HG02885 (cell line): Measurements from ENCODE around the gene CRTC1.

Experiments
- ATAC-seq: cut with Tn5 transposase; IDR thresholded peaks from one replicate; pipeline ENCODE4 v1.9.1; 2021; ENCODE audit warnings: mild to moderate bottlenecking; ENCODE audit not compliant: unreplicated experiment, poor library complexity

Gene CRTC1

DNA sequence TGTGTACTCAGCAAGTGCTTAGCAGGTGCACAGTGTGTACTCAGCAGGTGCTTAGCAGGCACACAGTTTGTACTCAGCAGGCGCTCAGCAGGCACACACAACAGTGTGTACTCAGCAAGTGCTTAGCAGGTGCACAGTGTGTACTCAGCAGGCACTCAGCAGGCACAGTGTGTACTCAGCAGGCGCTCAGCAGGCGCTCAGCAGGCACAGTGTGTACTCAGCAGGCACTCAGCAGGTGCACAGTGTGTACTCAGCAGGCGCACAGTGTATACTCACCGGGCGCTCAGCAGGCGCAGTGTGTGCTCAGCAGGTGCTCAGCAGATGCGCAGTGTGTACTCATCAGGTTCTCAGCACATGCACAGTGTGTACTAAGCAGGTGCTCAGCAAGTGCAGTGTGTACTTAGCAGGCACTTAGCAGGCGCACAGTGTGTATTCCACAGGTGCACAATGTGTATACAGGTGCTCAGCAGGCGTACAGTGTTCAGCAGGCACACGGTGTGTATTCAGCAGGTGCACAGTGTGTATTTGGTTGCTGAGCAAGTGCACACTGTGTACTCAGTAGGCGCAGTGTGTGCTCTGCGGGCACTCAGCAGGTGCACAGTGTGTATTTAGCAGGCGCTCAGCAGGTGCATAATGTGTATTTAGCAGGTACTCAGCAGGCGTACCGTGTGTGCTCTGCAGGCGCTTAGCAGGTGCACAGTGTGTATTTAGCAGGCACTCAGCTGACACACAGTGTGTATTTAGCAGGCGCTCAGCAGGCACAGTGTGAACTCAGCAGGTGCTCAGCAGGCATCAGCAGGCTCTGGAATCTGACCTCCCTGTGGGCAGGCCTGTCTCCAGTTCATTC is 15.1 kb downstream of the CRTC1 start:
- ATAC-seq, result no peak

DNA sequence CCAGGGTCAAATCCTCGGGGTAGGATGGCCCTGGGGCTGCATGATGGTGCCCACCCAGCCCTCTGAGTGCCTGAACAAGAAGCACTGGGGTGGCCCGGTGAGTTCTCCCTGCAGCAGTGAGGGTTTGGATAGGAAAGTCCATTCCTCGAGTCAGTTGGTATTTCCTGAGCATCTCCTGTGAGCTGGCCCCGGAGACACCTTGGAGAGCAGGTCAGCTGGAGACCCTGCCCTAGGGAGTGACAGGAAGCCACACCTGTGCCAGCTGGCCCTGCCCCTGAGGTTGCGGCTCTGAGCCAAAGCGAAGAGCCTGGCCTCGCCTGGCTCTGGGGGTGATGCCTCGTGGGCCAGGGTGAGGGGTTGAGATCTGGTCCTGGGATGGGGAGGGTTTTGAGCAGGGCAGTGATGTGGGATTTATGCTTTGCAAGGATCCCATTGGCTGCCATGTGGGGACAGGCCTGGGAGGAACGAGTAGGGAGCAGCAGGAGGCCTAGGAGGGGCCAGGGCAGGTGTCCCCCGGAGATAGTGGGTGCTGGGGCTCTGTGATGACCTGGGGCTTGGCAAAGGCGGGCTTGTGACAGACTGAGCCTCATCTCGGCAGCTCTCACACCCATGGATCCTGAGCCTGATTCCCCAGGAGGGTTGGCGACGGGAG is 16.0 kb downstream of the CRTC1 start:
- no peak for ATAC-seq

DNA sequence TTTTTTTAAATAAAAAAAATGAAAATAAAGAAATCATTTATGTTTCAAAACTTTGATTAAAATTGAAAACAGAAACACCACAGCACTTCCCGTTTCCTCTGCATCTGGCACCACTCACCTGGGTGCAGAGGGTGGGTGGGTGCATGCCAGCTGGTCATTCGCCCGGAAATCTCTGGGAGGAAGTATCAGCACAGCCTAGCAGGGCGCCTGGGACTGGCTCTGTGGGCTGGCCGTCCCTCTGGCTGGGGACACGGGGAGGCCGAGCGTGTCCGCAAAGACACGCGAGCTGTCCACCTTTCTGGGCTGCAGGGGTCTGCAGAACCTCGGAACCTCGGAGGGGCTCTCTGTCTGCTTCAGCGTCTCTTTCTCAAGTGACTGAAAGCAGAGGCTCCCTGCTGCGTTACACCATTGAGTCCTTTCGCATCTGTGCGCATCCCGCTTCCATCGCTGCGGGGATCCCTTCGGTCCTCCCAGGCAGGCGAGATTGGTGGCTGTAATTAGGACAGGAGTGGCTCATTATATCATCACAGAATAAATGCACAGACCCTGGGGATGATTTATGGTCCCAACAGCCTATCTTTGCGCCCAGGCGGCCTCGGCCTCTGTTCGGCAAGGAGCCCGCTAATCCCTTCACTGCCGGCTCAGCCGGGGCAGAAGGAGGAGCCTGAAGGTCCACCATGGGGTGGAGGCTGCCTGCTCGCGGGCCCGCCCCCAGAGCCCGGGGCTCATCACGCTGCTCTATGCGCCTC is 17.2 kb downstream of the CRTC1 start:
- peak; percentile 77 for ATAC-seq

DNA sequence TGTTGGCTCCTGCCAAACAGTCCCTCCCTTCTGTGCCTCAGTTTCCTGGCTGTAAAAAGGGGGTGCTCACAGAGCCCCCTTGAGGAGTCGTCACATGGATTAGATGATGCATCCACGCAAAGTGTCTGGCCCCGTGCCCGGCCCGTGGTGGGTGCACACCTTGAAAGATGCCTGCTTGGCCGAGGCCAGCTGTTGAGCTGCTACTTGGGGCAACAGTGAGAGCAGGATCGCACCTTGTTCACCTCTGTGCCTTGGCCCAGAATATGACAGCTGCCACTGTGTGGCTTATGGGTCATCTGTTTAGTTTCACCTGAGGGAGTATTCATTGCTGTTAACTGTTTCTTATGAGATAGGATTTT is 17.7 kb downstream of the CRTC1 start:
- ATAC-seq, result peak; percentile 19

DNA sequence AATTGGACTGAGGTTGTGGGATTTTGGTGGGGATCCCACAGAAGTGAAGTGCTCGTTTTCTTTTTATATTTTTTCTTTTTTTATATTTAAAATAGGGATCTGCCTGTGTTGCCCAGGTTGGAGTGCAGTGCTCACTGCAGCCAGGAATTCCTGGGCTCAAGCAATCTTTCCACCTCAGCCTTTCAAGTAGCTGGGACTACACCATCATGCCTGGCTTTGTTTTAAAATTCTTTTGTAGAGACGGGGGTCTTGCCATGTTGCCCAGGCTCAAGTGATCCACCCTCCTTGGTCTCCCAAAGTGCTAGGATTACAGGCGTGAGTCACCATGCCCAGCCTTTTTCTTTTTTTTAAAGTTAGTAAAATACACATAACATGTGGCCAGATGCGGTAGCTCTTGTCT is 20.6 kb downstream of the CRTC1 start:
- no peak for ATAC-seq

- no peak for ATAC-seq
These were observed 21.5 kb downstream of the CRTC1 start for GRCh38 chr19:18704971-18705370.

GRCh38 chr19:18708452-18709231 is 25.2 kb downstream of the CRTC1 start:
- no peak for ATAC-seq

DNA sequence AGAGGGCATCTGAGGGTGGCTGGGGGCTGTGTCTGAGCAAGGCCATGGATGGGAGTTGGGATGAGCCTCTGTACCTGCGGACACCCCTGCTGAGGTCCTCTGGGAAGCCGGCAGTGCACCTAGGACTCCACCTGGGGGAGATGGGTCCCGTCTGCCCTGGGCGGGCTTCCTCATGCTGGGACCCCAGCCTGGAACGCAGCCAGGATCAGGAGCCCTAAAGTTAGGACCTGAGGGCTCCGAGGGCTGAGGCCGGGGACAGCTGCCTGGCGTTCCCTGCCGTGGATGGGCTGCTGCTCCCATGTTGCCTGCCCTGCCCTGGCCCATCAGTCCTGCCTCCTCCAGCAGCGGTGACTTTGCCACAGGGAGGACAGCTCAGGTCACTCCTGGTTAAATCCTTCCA is 26.1 kb downstream of the CRTC1 start:
- ATAC-seq, result no peak

DNA sequence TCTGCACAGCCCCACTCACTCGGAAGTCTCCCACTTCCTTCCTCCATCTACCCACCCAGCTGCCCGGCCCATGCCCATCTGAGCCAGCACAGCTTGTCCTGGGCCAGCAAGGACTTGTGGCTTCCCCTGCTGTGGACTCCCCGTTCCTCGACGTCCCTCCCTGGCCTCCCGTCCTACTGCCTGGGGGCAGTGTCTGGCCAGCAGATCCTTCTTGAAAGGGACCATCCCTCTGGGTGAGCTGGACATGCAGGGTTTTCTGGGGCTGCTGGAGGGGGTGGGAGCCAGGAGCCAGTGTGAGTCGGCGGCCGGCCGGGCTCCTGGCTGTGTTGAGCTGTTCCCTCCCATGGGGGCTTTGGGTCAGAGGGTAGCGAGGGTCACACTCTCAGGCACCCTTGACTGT is 26.7 kb downstream of the CRTC1 start:
- ATAC-seq, result no peak

- ATAC-seq, result no peak
These were observed 27.7 kb downstream of the CRTC1 start for GRCh38 chr19:18710996-18711751.

DNA sequence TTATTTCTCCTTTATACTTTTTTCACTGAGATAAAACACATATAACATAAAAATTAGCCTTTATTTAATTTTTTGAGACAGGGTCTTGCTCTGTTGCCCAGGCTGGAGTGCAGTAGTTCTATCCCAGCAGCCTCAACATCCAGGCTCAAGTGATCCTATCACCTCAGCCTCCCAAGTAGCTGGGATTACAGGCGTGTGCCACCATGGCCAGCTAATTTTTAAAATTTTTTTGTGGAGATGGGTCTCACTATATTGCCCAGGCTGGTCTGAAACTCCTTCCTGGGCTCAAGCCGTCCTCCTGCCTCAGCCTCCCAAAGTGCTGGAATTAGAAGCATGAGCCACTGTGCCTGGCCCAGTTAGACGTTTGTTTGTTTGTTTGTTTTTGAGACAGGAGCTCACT is 28.4 kb downstream of the CRTC1 start:
- no peak for ATAC-seq

DNA sequence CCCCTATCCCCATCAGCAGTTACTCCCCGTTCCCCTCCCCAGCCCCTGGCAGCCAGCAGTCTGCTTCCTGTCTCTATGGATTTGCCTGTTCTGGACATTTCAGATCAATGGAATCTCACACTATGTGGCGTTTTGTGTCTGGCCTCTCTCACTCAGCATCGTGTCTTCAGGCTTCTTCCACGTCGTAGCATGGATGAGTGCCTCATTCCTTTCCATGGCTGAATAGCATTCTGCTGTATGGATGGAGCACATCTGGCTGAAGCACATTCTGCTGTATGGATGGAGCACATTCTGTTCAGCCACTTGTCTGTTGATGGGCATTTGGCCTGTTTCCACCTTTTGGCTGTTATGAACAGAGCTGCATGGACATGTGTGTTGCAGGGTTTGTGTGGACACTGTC is 29.5 kb downstream of the CRTC1 start:
- no peak for ATAC-seq

- no peak for ATAC-seq
These were observed 30.2 kb downstream of the CRTC1 start for GRCh38 chr19:18713550-18714117.

- no peak for ATAC-seq
These were observed 31.9 kb downstream of the CRTC1 start for GRCh38 chr19:18715416-18715815.

- no peak for ATAC-seq
These were observed 33.4 kb downstream of the CRTC1 start for GRCh38 chr19:18716857-18717256.

- no peak for ATAC-seq
These were observed 34.1 kb downstream of the CRTC1 start for GRCh38 chr19:18717601-18718000.

DNA sequence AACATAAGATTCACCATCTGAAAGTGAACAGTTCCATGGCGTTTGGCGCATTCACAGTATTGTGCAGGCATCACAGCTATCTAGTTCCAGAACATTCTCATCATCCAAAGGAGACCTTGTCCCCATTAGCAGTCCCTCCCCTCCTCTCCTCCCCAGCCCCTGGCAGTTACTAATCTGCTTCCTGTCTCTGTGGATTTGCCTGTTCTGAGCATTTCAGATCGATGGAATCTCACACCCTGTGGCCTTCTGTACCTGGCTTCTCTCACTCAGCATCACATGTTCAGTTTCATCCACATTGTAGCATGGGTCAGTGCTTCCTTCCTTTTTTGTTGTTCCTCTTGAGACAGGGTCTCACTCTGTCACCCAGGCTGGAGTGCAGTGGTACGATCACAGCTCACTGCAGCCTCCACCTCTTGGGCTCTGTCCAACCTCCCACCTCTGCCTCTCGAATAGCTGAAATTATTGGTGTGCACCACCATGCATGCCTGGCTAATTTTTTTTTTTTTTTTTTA is 34.6 kb downstream of the CRTC1 start:
- ATAC-seq, result no peak

- ATAC-seq, result no peak
These were observed 35.5 kb downstream of the CRTC1 start for GRCh38 chr19:18718846-18719458.

DNA sequence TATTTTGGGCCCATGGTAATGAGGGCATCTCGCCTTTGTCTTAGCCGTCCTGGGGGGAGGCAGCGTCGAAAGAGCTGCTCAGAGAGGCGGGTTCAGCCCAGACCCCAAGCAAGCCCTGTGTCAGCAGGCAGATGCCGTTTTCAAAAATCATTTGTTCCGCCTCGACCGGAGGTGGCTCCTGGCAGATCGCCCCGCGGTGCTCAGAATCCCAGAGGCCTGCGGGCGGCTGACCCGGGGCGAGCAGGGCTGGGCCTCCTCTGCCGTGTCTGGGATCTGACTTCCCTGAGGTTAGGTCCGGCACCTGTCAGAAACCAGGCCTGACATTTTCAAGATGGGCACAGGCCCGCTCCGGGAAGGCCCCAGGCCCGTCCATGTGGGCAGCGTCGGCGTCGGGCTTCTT is 36.1 kb downstream of the CRTC1 start:
- ATAC-seq, result no peak
